GM18951 (cell line): ENCODE measurements around the gene EPS8L3.
"Not testable (repeated sequence)": the region's sequence is repeated elsewhere in the genome, so short reads cannot be mapped to it uniquely, and the experiment has no call there.

Experiments
- POLR2A ChIP-seq: IDR thresholded peaks from 4 replicates; pipeline ENCODE4 v1.6.1; 2011; ENCODE audit warnings: mild to moderate bottlenecking; ENCODE audit not compliant: insufficient read length, insufficient read depth; ENCODE audit errors: extremely low read depth
- in situ Hi-C: fragments of 300-500 bp; cut with MboI; formaldehyde crosslinking; loops from one replicate; pipeline ENCODE4 v1.12.0; 2022; ENCODE audit warnings: low sequenced_read_pairs, mixed read lengths, inconsistent platforms; ENCODE audit not compliant: unreplicated experiment

Gene EPS8L3

GRCh38 chr1:109760581-109761226 lies 3.0 kb downstream of the EPS8L3 start:
- TF ChIP-seq POLR2A, result no peak
- in situ Hi-C loops, result no loop called here

- no peak for TF ChIP-seq POLR2A
- in situ Hi-C loops, result no loop called here
Measured at GRCh38 chr1:109759513-109760334, 4.0 kb downstream of the EPS8L3 start.

- no peak for TF ChIP-seq POLR2A
- in situ Hi-C loops, result no loop called here
Measured at GRCh38 chr1:109757936-109758786, 5.6 kb downstream of the EPS8L3 start.

GRCh38 chr1:109756848-109757521 lies 6.7 kb downstream of the EPS8L3 start:
- TF ChIP-seq POLR2A, result no peak
- in situ Hi-C loops, result no loop called here

GRCh38 chr1:109756325-109756724 lies 7.4 kb downstream of the EPS8L3 start:
- in situ Hi-C loops, result not testable (repeated sequence)

- no peak for TF ChIP-seq POLR2A
- in situ Hi-C loops, result no loop called here
Measured at GRCh38 chr1:109754738-109755137, 9.0 kb downstream of the EPS8L3 start.

- in situ Hi-C loops, result no loop called here
- no peak for TF ChIP-seq POLR2A
Measured at GRCh38 chr1:109751531-109752260, 12.0 kb downstream of the EPS8L3 start.

GRCh38 chr1:109750920-109751319 lies 12.8 kb downstream of the EPS8L3 start:
- no peak for TF ChIP-seq POLR2A
- in situ Hi-C loops, result no loop called here

- in situ Hi-C loops, result no loop called here
- TF ChIP-seq POLR2A, result no peak
Measured at GRCh38 chr1:109750241-109750882, 13.4 kb downstream of the EPS8L3 start.

GRCh38 chr1:109749221-109749620 lies 14.5 kb downstream of the EPS8L3 start:
- in situ Hi-C loops, result no loop called here

GRCh38 chr1:109748311-109748710 lies 15.4 kb downstream of the EPS8L3 start:
- in situ Hi-C loops, result not testable (repeated sequence)

More at GRCh38 chr1:109749221-109749620, 14.5 kb downstream of the EPS8L3 start:
- no peak for TF ChIP-seq POLR2A

GRCh38 chr1:109740615-109741373 lies 22.9 kb downstream of the EPS8L3 start, which contains the start of gene GSTM3:
Gene GSTM3 (minus strand): TSS chr1:109741038. CDS start chr1:109740287, 751 bp downstream.
- no peak for TF ChIP-seq POLR2A
- in situ Hi-C loops, result no loop called here
